Esophagus squamous epithelium (tissue), 4 donors: ENCODE measurements around the gene KCNMA1.

Source experiments
- POLR2A ChIP-seq, 4 donors: fragments of 450-650 bp; IDR thresholded peaks; one replicate each; pipeline ENCODE4 v1.6.1; 2017; ENCODE audit warnings: antibody characterized with exemption in 4 of 4, mild to moderate bottlenecking in 4 of 4, moderate library complexity in 3 of 4
- TF ChIP-seq, protein P1 (sequence below), 6 experiments: fragments of 450-650 bp in 4 of 6; fragments of 200-600 bp in 2 of 6; sonication (generic) in 2 of 6; IDR thresholded peaks; one replicate each; pipeline ENCODE4 v1.5.1; 2016 to 2019; ENCODE audit warnings: antibody characterized with exemption in 6 of 6, mild to moderate bottlenecking in 4 of 6, moderate library complexity in 4 of 6

DNA sequence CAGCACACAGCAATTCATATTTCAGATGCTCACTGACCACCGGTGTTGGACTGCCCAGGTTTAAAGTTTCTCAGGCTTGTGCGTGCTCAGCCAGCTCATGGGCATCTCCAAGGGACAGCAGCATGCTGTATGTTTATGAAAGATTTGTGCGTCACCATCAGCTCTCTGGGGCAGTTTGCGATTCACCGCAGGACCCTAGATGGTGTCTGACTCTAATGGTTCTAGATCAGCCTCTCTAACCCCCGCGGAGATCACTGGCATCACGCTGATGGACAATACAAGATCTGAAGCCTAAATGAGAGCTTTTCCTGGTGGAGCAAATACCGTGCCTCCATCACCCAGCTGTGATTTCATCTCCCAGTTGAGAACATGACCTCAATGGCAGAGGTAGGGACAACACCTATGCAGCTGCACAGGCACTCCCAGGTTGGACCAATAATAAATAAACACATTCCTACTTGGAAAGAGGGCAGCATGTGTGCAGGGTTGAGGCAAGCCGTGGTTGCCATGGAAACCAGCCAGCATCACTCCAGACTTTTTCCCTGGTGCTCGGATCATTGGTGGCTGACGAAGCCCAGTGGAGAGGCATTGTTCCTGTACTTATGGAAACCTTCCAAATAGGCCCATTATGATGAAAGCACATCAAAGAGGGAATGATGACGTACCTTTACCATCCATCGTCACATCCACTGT is 253.6 kb downstream of the KCNMA1 start:
- TF ChIP-seq, protein P1, sequence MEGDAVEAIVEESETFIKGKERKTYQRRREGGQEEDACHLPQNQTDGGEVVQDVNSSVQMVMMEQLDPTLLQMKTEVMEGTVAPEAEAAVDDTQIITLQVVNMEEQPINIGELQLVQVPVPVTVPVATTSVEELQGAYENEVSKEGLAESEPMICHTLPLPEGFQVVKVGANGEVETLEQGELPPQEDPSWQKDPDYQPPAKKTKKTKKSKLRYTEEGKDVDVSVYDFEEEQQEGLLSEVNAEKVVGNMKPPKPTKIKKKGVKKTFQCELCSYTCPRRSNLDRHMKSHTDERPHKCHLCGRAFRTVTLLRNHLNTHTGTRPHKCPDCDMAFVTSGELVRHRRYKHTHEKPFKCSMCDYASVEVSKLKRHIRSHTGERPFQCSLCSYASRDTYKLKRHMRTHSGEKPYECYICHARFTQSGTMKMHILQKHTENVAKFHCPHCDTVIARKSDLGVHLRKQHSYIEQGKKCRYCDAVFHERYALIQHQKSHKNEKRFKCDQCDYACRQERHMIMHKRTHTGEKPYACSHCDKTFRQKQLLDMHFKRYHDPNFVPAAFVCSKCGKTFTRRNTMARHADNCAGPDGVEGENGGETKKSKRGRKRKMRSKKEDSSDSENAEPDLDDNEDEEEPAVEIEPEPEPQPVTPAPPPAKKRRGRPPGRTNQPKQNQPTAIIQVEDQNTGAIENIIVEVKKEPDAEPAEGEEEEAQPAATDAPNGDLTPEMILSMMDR (IDR thresholded peaks at IDR 0.05) = no peak
- TF ChIP-seq POLR2A (IDR thresholded peaks at IDR 0.05) = no peak
